HuH-7.5 (cell line): Measurements from ENCODE around the gene REM1.
"Not testable (repeated sequence)": the region's sequence is repeated elsewhere in the genome, so short reads cannot be mapped to it uniquely, and the experiment has no call there.

Source experiments
- DNase-seq: peaks from one replicate; pipeline ENCODE4 v3.0.0; 2011; ENCODE audit warnings: low spot score

The REM1 gene, protein sequence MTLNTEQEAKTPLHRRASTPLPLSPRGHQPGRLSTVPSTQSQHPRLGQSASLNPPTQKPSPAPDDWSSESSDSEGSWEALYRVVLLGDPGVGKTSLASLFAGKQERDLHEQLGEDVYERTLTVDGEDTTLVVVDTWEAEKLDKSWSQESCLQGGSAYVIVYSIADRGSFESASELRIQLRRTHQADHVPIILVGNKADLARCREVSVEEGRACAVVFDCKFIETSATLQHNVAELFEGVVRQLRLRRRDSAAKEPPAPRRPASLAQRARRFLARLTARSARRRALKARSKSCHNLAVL

DNA sequence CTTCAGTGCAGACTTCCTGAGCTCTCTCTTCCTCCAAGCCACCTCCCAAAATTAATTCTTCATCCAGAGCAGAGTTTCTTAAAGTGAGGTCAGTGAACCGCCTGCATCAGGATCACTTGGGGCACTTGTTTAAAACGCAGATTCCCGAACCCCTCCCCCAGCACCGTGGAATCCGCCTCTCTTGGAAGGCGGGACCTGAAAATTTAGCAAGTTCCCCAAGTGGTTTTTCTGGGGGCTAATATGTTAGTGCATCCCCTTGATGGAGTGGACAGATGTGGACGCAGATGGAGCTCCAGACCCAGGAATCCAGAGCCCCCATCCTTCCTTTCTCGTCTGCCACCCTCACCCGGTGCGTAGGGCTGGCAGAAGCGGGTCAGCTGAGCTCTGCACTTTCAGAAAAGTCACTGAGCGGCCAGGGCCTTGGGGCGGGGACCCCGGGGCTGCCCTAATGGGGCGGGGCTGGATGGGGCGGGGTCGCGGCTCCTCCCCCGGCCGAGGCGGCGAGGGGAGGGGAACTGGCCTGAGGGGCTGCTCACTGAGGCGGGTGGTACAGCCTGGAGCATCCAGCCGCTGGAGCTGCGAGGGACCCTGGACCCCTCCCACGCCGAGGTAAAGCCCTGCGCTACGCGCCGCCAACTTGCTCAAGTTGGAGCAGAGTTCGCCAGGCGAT, at the start of gene REM1, which contains the start of gene DEFB124:
Gene REM1 (plus strand): TSS at position 531 of the 670 bp plus-strand sequence. CDS start 1,158 bp downstream, outside the sequence.
Gene DEFB124 (minus strand): TSS at position 370 of the 670 bp plus-strand sequence. CDS start 2,114 bp downstream, outside the sequence.
- DNase-seq = no peak

DNA sequence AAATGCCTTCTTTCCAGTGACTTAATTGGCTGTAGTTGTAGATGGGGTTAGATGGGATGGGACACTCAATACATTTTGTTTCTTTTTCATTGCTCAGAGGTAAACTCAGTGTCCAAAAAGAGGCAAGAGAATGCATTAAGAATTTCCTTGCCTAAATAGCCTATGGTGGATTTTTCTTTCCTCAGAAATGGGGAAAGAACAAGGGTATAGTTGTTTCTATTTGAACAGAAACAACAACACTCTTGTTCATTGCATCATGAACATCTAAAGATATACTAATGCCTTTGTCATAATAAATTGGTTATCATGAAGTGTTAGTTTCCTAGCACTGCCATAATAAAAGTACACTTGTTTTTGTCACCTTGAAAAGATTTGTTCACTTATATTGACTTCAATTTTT, 49.3 kb upstream of the REM1 start:
- no peak for DNase-seq

DNA sequence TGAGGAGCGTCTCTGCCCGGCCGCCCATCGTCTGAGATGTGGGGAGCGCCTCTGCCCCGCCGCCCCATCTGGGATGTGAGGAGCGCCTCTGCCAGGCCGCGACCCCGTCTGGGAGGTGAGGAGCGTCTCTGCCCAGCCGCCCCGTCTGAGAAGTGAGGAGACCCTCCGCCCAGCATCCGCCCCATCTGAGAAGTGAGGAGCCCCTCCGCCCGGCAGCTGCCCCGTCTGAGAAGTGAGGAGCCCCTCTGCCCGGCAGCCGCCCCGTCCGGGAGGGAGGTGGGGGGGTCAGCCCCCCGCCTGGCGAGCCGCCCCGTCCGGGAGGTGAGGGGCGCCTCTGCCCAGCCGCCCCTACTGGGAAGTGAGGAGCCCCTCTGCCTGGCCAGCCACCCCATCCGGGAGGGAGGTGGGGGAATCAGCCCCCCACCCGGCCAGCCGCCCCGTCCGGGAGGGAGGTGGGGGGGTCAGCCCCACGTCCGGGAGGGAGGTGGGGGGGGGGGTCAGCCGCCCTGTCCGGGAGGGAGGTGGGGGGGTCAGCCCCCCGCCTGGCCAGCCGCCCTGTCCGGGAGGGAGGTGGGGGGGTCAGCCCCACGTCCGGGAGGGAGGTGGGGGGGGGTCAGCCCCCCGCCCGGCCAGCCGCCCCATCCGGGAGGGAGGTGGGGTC, 48.1 kb upstream of the REM1 start:
- not testable (repeated sequence) for DNase-seq

DNA sequence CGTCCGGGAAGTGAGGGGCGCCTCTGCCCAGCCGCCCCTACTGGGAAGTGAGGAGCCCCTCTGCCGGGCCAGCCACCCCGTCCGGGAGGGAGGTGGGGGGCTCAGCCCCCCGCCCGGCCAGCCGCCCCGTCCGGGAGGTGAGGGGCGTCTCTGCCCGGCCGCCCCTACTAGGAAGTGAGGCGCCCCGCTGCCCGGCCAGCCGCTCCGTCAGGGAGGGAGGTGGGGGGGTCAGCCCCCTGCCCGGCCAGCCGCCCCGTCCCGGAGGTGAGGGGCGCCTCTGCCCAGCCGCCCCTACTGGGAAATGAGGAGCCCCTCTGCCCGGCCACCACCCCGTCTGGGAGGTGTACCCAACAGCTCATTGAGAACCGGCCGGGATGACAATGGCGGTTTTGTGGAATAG, 47.5 kb upstream of the REM1 start:
- DNase-seq = not testable (repeated sequence)

DNA sequence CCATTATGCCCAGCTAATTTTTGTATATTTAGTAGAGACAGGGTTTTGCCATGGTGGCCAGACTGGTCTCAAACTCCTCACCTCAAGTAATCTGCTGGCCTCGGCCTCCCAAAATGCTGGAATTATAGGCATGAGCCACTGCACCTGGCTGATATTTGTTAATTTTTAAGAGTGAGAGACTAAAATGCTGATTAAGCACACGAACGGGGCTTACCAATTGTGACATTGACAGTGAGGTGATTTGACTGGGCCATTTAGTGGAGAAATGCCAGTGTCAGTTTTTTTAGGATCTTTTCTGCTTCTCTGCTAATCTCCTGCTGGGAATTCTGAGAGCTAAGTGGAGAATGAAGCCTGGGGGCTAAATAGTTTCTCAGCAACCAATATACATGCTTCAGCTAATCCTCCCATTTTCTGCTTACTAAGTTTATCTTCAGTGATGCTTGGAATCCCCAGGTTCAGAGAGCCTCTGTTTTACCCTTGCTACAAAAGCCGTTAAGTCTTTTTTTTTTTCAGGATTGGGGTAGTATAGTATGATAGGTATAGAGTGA, 44.4 kb upstream of the REM1 start:
- no peak for DNase-seq

DNA sequence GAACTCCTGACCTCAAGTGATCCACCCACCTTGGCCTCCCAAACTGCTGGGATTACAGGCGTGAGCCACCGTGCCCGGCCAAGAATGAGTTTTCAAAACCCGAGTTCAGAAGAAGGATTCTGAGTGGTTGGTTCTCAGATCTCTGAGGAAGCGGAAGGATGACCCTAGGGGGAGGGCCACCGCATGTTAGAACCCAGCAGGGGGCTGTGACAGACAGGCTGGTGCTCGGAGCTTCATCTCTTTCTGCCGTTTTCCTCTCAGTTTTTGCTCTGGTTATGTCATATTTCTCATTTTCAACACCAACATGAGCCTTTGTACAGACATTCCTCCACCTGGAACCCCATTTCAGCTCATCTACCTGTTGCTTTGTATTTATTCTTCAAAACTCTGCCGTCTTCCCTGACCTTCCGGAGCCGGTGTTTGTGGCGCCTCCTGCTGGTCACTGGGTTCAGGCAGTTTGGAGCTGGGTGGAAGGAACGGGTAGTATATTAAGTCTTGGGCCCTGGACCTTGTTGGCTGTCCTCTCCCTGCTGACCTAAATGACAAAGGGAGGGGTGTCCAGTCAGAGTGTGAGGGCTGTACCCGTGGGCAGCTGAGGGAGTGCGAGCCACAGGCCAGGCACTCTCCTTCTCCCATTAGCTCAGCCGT, 35.0 kb upstream of the REM1 start, which contains the start of gene DEFB123:
Gene DEFB123 (plus strand): TSS at position 621 of the 648 bp plus-strand sequence. CDS start 67 bp downstream, outside the sequence.
- no peak for DNase-seq

DNA sequence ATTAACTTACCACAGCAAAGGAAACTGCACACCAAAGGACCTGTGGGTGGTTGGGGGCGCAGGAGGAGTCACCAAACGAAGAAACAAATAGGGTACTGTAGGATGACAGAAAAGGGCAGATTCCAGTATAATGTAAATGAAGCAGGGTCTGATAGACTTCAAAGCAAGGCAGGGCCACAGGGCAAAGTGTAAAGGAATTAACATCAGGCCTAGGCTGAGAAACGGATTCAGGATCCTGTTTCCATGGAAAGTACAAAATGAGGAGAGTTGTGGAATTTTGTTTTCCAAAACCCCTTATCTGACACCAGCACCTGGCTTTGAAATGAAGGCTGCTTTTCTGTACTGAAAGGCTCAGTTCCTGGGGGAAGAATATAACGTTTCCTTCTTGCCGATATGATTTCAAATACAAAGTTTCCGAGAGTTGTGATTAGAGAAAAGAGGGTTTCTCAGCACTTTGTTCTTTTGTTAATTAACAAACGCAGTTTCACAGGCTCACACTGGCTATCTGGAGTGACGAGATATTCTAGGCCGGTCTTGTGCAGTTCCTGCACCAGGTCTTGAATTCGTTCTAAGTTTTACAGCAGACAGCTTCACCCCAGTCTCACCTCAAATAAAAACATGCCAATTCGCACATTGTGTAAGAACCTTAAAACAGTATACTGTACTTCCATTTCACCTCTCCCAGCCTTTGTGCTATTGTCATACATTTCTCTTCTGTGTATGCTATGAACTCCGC, 28.8 kb upstream of the REM1 start:
- DNase-seq = no peak

DNA sequence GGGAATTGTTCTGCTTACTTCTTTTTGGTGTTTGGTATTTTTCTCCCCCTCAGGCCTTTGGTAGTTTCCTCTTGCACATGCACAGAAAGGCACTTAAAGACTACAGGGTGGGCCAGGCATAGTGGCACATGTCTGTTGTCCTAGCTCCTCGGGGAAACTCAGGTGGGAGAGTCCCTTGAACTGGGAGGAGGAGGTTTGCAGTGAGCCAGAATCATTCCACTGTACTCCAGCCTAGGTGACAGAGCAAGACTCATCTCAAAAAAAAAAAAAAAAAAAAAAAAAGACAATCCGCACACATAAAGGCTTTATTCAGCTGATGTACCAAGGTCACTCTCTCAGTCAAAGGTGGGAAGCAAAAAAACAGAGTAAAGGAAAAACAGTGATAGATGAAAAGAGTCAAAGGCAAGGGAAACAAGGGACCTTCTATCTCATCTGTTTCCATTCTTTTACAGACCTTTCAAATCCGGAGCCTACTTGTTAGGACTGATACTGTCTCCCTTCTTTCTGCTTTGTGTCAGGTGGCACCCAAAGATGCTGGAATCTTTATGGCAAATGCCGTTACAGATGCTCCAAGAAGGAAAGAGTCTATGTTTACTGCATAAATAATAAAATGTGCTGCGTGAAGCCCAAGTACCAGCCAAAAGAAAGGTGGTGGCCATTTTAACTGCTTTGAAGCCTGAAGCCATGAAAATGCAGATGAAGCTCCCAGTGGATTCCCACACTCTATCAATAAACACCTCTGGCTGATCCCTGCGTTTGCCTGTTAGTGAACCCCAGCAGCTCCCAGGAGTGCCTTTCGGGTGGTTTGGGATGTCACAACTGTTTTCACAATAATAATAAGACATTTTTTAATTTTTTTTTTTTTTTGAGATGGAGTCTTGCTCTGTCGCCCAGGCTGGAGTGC, 25.3 kb upstream of the REM1 start:
- DNase-seq = no peak

DNA sequence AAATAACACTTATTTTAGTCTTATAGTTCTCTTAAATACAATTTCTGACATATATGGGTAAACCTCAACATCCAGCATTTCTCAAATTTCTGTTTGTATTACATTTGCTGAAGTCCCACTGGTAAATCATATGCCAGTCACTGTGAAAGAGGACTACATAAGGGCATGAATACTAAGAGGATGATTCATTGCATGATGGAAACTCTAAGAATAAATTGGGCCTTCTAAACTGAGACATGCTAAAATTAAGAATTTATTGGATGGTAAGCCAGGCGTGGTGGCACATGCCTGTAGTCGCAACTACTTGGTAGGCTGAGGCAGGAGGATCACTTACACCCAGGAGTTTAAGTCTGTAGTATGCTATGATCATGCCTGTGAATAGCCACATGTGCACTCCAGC, 22.5 kb upstream of the REM1 start:
- no peak for DNase-seq

DNA sequence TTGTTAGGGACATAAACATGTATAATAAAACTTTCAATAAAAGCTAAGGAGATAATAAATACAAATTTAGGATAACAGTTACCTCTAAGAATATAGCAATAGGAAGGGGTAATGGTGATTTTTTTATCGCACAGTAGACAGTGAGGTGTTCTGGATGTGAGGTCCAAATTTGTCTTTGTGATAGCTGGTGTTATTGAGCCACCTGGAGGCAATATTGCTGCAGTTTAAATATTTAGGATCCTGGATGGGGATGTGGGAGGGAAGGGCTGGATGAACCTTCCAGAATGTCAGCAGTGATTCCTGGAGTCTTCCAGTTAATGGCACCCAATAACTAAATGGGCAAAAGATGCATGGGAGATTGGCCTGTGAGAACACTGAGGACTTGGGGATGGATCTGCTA, 20.7 kb upstream of the REM1 start:
- no peak for DNase-seq

DNA sequence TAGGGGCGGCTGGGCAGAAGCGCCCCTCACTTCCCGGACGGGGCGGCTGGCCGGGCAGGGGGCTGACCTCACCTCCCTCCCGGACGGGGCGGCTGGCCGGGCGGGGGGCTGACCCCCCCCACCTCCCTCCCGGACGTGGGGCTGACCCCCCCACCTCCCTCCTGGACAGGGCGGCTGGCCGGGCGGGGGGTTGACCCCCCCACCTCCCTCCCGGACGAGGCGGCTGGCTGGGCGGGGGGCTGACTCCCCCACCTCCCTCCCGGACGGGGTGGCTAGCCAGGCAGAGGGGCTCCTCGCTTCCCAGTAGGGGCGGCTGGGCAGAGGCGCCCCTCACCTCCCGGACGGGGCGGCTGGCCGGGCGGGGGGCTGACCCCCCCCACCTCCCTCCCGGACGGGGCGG, 4.1 kb upstream of the REM1 start:
- not testable (repeated sequence) for DNase-seq

DNA sequence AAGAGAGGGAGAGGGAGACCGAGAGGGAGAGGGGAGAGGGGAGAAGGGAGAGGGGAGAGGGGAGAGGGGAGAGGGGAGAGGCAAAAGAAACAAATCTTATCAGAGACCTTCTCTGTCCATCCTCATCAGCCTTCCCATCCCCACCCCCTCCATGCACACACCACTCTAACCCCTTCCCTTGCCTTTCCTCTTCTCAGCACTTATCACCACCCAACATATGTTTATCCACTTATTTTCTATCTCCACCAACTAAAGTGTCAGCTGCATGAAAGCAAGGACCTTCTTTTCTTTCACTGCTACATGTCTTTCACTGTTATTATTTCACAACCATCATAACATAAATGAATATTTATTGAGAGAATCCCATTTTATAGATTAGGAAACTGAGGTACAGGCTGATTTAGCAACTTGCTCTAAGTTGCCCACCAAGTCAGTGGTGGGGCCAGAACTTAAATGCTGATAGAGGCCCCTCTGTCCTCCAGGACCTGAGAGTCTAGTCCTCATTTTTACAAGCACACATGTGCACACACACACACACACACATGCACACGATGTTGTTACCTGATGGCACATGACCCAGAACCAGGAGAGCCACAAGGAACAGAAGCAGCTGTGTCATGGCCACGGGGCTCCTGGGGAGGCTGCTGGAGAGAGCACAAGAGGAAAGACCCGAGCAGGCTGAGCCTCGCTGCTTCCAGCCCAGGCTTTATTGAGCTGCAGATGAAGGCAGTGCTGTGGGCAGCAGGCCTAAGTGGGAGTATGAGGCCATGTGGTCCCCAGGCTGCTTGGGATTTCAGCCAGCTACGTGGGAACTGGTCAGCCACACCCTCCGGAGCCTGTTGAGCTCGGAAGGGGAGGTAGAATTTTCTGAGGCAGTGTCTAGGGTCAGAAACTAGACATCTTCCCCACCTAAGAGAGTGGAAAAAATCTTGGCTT, 2.4 kb upstream of the REM1 start:
- no peak for DNase-seq

DNA sequence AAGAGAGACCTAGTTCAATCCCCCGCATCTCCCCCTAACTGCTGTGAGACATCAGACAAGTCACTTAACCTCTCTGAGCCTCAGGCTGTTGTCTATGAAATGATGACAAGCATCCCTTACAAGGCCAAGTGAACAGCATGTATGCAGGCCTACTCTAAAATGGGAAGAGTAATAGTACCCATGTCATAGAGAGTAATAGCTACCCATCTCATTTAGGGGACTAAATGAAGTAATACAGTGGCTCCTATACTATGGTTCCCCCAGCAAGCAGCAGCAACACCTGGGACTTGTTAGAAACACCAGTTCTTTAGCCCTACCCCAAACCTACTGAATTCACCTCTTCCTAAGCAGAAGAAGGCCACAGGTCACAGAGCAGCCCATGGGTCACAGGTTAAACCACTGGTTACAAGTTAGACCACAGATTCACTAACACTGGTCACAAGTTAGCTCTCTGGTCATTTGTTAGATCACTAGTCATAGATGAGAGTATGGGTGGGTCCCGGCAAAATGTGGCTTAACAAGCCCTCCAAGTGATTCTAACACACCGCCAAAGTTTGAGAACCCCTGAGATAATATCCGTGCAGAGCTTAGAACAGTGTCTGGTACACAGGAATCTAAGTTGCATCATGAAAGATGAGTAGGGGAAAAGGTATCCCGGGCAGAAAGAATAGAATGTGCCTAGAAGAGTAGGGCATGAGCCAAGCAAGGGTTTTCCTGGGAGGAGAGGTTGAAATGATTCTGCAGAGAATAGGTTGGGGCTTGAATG, 1.6 kb upstream of the REM1 start:
- no peak for DNase-seq

DNA sequence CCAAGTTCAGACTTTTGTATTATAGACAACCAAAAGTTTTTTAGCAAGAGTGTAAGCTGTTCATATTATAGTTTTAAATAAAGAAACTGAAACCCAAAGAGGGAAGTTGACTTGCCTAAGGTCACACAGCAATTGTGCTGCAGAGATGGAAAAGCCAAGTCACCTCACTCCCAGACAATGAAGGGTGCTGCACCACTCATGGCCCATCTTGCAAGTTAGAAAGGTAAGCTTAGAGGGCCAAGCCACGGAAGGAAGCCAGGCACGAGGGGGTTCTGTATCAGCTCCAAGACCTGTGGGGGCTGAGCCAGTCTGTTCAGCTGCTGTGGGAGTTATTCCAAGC, 1.0 kb upstream of the REM1 start:
- DNase-seq = no peak

DNA sequence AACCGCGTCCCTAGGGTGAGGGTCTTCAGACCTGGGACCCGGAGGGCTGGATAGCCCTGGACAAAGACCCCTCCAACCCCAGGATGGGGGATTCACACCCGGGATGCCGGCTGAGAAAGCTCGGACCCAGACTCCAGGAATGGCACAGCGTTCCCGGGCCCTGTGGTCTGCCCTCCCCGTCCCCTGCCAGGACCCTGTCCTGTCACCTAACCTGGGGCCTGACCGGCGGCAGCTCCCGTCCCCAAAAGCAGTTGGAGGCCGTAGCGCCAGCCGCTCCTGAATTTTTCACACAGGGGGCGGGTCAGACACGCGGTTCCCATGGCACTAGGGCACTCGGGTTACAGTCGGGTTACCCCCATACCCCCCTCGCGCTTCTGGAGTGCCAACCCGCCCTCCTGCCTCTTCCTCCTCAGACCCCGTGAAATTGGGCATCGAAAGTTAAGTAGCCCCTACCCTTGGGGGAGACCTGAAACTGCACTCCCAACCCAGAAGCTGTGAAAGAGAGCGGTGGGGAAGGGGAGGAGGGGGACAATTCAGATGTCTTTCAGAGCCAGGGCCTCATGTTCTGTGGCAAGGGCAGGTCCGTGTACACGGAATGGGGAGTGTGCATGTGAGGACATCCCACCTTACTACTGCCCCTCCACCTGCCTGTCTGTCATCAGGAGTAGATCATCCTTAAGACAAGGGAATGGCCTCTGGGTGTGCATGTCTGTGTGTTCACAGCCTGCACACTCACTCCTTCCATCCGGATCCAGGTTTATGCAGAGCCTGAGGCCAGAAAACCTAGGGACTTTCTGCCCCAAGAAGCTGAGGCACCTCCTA, 595 bp downstream of the REM1 start:
- DNase-seq = no peak

DNA sequence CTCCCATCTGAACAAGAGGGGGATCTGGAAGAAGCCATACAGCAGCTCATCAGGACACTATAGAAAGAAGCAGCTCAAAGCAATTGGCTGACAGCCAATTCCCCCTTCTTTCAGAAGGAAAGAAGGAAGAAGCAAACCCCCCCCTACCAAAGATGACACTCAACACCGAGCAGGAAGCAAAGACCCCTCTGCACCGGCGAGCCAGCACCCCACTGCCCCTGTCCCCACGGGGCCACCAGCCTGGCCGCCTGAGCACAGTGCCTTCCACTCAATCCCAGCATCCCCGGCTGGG, 1.2 kb downstream of the REM1 start:
- DNase-seq = no peak

DNA sequence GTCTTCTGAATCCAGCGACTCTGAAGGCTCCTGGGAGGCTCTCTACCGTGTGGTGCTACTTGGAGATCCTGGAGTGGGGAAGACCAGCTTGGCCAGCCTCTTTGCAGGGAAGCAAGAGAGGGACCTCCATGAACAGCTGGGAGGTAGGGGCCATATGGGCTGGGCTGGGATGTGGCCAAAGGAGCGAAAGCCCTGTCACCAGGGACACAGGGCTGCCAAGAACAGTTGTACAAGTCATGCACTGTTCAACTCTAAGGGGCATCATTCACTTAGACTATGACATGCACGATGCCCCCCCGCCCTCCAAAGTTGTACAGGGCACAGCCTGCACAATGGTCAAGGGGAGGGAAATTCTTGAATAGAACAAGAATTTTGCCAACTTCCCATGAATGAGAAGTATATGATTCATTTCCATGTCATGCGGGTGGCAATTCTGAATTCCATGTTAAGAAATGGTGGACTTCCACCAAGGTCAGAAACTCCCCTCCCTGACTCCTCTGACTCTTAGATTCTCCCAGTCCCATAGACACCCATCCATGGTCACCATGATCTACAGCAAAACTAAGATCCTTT, 1.6 kb downstream of the REM1 start:
- no peak for DNase-seq

DNA sequence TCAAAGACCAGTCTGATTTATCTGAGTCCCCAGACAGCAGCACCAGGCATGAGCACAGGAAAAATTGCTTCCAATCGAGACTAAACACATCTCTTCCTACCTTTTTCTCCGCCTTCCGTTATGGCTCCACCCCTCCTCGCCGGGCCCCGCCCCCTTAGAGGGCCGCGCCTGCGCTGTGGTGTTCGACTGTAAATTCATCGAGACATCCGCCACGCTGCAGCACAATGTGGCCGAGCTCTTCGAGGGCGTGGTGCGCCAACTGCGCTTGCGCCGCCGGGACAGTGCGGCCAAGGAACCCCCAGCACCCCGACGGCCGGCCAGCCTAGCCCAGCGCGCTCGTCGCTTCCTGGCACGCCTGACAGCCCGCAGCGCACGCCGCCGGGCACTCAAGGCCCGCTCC, 8.9 kb downstream of the REM1 start:
- no peak for DNase-seq
